GF-D8 (cell line): ENCODE data around the gene SLC32A1.

Source experiments
- DNase-seq: peaks from one replicate; lab custom pipeline; 2025; lab: John Stamatoyannopoulos, UW

The SLC32A1 gene

DNA sequence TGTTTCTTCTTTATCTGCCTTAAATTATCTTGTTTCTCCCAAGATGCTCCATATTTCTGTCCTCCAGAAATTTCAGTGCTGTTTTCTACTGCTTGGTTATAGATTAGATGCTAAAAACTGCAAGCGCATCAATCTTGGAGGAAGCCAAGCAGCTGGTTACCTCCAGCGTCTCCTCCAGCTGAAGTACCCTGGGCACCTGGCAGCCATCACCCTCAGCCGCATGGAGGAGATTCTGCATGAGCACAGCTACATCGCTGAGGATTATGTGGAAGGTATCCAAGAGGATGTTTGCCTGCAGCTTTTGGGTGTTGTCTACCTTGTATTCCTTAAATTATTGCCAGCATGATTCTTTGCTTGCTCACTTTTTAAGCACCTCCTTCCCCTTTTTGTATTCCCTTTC is 27.7 kb downstream of the SLC32A1 start:
- no peak for DNase-seq

- no peak for DNase-seq
Measured at GRCh38 chr20:38754924-38755323, 30.6 kb downstream of the SLC32A1 start.

- DNase-seq = peak; percentile 29
Measured at GRCh38 chr20:38755324-38755910, 31.1 kb downstream of the SLC32A1 start.

DNA sequence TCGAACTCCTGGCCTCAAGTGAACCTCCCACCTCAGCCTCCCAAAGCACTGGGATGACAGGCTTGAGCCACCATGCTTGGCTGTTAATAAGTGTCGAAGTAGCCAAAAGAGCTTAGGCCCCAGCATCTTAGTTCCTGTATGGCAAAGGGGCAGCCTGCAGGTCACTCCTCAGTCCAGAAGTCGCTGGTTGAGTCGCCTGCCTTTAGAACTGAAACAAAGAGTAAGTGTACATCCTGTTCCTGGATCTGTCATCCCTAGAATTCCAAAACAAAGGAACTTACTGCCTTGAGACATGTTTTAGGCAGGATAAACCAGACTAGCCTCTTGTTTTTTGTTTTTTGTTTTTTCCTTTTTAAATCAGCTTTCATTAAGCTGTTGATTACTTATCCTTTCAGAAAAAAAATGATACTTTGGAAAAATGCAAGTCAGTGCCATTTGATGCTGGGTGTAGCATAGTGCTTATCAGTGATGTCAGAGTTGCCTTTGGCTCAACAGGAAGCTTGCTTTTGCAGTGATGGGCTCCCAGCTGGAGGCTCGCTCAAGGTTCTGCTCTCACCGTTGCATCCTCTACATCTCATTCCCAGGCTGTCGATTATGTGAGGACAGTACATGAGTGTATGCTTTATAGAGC is 33.0 kb downstream of the SLC32A1 start:
- no peak for DNase-seq

DNA sequence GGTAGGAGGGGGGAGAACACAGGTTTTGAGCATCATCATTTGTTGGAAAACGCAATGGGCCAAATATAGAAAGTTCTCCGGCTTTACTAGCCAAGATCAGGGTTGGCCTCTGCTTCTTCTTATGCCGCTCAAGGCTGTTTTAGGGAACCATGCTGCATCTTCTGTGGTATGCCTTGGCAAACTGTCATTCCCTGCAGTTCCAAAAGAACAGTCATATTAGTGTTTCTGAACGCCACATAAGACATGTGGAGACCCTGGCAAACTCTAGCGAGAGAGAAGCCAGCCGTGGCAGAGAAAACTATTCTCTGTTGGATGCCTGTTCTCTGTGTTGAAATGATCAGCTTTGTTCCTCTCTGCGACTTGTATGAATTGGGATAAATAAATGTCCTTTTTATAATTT is 34.8 kb downstream of the SLC32A1 start:
- DNase-seq = no peak

DNA sequence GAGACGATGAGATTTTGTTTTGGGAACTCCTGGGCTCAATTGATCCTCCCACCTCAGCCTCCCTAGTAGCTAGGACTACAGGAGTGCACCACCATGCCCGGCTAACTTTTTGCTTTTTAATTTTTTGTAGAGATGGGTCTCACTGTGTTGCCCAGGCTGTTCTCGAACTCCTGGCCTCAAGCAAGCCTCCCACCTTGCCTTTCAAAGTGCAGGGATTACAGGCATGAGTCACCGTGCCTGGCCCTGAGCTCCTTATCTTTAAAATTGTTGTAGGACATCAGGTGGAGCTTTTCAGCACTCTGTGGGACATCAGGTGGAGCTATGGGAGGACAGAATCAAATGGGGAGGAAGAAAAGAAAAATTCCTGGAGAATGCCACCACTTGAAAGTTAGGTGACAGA is 36.7 kb downstream of the SLC32A1 start:
- no peak for DNase-seq

GRCh38 chr20:38762174-38762573 is 37.9 kb downstream of the SLC32A1 start:
- DNase-seq = no peak

DNA sequence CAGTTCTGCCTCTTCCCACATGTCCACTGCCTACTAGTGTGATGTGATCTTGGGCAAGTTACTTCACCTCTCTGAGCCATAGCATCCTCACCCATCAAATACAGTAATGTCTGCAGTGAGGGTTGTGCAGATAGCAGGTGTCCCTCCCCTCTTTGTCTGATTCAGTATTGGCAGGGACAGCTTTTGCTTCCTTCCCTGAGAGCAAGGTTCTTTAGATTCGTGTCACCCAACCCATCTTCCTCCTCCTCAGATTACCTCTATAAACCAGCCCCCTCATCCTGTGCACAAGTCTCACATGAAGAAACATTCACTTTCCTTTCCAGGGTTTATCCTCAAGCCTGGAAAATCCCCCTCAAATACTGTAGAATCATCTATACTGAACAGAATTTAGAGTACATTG is 39.3 kb downstream of the SLC32A1 start:
- no peak for DNase-seq

- DNase-seq = no peak
Measured at GRCh38 chr20:38764567-38765318, 40.5 kb downstream of the SLC32A1 start.

GRCh38 chr20:38766071-38766470 is 41.8 kb downstream of the SLC32A1 start:
- DNase-seq = no peak

DNA sequence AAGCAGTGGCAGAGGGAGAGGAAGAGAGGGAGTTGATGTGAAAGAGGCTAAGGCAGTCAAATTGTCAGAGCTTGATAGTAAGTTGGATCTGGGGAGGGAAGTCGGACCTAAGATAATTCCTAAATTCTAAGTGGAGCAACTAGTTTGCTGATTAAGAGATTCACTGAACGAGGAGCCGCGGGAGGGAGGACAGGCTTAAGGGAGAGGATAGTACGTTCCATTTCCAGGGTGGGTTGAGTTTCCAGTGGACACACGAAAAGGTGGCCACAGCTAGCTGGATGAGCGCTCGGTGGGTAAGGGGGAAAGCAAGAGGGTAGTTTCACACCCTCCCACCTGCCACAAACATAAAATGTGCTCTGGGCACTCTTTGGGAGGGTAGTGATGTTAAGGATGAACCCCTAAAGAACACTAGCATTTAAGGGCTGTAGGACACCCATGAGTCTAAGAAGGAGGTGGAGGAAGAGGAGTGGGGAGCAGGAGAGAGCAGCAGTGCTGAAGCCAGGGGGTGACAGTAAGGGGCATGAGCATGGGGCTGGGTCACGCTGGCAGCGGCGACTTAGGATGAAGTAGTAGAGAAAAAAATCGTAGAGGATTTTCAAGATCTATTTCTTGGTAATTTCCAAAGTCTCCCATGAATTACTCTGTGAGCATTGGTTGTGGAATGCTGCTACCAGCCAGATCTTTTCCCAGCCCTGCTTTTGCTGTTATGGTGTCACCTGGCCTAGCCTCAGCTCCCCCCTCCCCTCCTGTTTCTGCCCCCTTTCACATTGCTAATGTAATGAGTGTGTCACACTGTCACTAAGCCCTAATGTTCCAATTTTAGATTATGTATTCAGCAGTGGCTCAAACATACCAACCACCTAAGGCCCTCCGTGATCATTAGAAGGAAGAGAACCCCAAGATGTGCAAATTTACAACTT is 45.4 kb downstream of the SLC32A1 start:
- no peak for DNase-seq

DNA sequence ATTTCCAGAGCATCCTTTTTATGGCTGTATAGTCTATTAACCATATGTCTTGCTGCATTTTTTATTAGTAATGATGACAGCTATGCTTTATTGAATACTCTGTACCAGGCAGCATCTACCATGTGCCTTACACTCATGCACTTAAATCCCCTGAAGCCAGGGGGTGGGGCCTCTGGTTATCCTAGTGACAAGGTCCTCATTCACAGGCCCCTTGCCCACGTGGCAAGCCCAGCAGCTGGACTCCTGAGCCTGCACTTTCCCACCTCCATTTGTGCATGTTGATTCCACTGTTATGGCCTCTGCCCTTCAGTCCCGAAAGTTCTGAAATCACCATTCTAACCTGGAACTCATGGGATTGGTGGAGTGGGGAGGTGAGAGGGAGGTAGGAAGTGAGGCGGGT is 46.3 kb downstream of the SLC32A1 start:
- no peak for DNase-seq

- no peak for DNase-seq
Measured at GRCh38 chr20:38770970-38771369, 46.7 kb downstream of the SLC32A1 start.

GRCh38 chr20:38771621-38772020 is 47.3 kb downstream of the SLC32A1 start:
- DNase-seq = no peak

DNA sequence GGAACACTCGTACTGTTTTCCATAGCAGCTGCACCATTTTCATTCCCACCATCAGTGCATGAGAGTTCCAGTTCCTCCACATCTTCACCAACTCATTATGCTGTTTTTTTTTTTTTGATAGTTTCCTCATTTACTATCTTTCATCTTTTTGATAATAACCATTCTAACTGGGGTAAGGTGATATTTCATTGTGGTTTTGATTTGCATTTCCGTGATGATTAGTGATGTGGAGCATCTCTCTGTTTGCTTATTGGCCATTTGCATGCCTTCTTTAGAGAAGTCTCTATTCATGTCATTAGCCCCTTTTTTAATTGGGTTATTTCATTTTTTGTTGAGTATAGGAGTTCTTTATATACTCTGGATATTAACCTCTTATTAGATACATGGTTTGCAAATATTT is 49.9 kb downstream of the SLC32A1 start:
- no peak for DNase-seq

DNA sequence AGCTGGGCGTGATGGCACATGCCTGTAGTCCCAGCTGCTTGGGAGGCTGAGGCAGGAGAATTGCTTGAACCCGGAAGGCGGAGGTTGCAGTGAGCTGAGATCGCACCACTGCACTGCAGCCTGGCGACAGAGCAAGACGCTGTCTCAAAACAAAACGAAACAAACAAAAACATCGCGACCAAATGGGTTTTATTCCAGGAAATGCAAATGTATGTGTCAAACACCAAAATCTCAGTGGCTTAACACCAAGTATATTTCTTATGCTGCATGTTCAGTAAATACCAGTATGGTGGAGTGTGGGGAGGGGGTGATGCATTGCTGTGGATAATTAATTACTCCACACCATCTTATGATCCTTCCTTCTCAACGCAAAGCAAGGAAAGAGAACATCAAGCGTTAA is 52.1 kb downstream of the SLC32A1 start:
- no peak for DNase-seq
